Inflammatory macrophage treated with lipopolysaccharide for 4 hours (primary cell): Measurements from ENCODE around the gene IPCEF1.
"Not testable (repeated sequence)": the region's sequence is repeated elsewhere in the genome, so short reads cannot be mapped to it uniquely, and the experiment has no call there.

Experiments used
- DNase-seq: peaks from one replicate; pipeline ENCODE4 v3.0.0-alpha.2; 2020

The IPCEF1 gene

DNA sequence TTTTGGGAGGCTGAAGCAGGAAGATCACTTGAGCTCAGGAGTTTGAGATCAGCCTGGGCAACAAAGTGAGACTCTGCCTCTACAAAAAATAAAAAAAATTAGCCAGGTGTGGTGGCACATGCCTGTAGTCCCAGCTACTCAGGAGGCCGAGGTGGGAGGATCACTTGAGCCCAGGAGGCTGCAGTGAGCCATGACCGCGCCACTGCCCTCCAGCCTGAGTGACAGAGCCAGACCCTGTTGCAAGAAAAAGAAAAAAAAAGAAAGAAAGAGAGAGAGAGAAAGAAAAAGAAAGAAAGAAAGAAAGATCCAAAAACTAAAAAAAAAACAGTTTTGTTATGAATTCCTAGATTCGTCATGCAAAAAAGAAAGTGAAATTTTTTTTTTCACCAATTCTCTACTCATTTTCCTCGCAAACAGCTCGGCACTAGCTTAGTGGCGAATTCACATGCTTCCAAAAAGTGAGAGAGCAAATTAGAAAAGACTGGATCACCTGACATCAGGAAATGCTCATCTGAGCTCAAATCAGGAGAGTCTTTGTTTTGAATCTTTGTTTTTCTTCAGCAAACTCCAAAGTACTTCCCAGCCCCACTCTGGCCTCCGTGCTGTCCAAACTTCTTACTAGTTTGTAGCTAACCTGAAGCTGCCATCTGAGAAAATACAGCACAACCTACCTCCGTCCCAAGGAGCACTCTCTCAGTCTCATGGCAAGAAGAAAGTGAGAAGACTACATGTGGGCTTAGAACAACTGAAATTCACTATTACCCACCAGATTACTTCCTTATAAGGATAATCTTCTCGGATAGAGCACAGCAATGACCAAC is 27.0 kb downstream of the IPCEF1 start:
- DNase-seq, result no peak

GRCh38 chr6:154327313-154327712 is 29.3 kb downstream of the IPCEF1 start:
- DNase-seq, result not testable (repeated sequence)

DNA sequence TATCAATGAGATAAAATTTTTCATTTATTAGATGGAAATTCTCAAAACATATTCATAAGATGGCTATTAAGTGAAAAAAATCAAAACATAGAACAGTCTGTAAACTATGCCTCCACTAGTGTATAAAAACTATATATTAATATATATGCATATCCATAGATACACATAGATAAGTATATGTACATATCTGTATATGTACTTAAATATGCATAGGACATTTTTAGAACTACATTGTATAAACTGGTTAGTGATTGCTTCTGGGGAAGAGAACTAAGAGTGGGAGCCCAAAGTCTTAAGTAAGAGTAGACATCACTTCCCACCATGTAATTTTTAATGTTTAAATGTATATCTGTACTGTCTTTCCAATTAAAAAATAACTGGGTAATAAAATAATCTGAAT is 31.5 kb downstream of the IPCEF1 start:
- no peak for DNase-seq

DNA sequence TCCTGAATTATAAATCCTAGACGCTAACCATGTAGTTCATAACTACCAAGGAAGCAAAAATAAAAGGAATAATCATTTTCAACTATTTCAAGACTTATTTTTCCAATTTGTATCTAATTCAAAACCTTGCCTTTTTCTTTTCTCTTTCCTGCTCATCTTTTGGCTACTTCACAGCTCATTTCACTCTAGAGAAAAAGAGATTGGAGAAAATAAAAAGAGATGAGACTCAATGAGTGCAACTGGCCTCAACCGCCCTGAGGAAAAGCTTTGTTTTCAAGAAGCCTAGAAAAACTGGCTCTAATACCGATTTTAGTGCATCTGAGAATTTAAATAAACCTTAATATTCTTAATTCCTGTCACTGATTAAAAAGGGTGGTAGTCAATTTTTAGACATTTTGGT is 36.4 kb downstream of the IPCEF1 start:
- no peak for DNase-seq

DNA sequence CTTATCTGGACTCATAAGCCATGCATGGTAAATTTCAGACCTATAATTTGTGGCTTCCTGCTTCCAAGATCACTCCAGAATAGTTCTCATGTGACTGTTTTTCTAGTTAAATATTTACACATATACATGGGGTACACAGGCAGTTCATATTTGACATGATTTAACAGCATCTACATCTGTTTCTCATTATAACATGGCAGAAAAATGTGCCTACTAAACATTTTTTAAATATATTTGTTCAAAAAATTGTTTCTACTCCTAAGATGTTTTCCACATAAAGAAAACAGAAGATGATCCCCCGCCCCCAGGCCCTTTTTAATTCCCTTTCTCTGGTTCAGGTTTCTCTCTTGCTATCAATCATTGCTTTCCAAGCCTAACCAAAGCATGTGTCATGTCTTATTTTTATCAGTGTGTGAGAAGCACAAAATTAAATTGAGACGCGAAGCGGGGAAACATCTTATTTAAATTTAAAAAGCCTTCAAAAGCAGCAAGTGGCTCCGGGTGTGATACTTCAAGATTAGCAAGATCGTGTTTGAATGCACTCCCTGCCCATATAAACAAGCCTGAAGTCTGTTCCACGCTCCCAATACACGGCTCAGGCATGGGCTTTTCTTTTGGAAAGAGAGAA is 37.3 kb downstream of the IPCEF1 start:
- no peak for DNase-seq

GRCh38 chr6:154318721-154319120 is 37.9 kb downstream of the IPCEF1 start:
- no peak for DNase-seq

GRCh38 chr6:154316131-154316530 is 40.5 kb downstream of the IPCEF1 start:
- no peak for DNase-seq

GRCh38 chr6:154314084-154314483 is 42.5 kb downstream of the IPCEF1 start:
- DNase-seq, result no peak

- no peak for DNase-seq
Measured at GRCh38 chr6:154308986-154309385, 47.6 kb downstream of the IPCEF1 start.

DNA sequence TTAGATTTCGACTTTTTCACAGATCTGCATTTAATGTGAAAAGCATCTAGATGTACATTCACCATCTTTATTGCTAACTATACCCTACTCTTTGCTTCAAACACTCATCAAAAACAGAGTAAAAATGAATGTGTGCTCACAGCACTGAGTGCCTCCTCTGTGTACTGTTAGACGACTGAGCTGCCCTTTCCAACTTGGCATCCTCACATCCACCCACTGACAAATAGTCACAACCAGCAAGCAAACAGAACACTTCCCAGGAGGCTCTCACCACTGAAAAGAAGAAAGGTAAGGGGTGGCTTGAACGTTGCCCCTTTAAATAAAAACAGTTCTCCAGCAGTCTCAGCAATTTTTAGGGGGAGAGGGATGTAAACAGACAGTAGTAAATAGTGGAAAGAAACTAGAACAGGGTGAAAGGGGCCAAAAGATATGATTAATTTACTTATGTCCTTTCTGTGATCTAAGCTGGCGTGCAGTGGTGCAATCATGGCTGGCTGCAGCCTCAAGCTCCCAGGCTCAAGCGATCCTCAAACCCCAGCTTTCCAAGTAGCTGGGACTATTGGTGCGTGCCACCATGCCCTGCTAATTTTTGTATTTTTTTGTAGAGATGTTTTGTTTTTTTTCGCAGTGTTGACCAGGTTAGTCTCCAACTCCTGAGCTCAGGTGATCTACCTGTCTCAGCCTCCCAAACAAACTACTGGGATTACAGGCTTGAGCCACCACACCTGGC is 48.7 kb downstream of the IPCEF1 start:
- no peak for DNase-seq

DNA sequence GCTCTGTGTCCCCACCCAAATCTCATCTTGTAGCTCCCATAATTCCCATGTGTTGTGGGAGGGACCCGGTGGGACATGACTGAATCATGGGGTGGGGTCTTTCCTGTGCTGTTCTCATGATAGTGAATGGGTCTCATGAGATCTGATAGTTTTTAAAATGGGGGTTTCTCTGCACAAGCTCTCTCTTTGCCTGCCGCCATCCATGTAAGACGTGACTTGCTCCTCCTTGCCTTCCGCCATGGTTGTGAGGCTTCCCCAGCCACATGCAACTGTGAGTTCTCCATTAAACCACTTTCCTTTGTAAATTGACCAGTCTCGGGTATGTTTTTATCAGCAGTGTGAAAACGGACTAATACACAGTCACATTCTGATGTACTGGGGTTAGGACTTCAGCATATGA is 49.5 kb downstream of the IPCEF1 start:
- DNase-seq, result not testable (repeated sequence)

DNA sequence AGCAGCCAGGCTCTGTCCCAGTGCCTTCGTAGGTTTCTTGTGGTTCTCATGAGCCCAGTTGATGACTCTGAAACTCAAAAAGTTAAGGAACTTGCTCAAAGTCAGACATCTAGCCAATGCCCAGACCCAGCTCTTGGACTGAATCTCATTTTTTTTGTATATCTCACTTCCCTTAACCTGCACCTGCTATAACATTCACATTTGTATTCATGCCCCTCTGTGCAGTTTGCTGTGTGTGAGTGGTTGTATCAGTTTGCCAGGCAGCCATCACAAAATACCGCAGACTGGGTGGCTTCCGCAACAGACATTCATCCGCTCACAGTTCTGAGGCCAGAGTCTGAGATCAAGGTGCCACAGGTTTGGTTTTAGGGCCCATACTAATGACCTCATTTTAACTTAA is 49.9 kb downstream of the IPCEF1 start:
- no peak for DNase-seq

DNA sequence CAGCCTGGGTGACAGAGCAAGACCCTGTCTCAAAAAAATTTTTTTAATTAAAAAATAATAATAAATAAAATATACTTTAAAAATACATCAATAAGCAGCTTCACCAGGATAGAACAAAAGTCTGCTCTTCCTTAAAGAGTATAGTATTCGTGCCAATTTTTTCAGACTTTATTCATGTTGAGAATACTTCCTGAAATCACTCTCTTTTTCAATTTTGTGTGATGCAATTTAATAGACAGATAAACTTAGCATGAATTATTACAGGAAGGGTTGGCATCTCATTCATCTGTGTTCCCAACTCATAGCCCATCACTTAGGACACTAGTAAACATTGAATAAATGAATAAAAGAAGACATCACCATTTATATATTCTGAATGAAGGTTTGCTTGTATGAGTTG is 52.4 kb downstream of the IPCEF1 start:
- DNase-seq, result peak; percentile 49

- DNase-seq, result peak; percentile 36
Measured at GRCh38 chr6:154303642-154304041, 53.0 kb downstream of the IPCEF1 start.

DNA sequence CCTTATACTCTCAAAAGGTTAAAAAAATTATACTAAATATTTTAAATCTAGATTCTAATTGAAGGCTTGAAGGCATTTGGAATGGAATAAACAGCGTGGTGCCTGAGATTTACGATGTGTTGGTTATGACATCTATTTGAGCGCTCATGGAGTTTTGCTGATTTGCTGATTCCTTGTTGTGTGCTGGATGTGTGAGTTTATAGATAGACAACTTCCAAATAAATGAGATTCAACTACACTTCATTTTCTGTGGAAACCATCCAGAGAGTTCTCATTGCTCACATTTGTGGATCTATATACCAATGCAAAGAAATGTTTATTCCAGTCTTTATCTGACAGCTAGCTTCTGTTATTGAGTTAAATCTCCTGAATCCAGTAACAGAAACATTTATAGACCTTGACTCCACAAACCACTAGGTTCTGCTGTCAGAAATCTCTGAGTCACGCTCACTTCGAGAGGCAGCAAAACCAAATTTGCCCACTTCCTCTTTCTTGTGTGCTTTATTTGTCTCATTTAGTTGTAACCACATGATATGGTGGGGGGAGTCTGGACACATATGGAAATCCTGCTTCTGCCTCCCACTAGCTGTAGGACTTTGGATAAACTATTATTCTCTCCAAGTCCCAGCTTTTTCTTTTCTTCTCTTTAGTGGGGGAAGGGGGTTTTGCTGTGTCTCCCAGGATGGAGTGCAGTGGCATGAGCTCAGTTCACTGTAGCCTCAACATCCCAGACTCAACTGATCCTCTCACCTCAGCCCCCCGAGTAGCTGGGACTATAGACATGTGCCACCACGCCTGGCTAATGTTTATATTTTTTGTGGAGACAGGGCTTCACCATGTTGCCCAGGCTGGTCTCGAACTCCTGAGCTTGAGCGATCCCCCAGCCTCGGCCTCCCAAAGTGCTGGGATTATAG is 54.5 kb downstream of the IPCEF1 start:
- DNase-seq, result peak; percentile 95

DNA sequence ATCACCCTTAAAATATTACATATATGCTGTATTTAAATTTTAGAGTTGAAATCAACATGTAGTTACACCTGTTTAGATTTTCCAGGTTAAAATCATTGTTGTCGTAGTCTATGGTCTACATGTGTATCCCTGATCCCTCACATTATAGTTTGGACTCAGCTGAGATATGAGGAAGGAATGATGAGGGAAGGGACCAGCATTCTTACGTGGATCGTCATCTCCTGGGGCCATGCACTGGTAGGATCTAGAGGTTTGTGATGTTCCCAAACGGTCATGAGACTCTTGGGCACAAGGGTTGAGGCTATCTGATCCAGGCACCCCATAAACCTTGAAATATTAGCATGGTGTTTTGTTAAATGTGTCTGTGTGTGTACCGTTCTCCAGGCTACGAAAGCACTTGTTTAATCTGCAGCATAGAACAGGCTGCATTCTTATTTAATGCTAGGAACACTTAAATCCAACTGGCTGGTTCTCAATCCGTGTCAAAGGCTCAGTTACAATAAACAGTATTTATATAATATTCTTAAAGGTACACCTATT is 55.4 kb downstream of the IPCEF1 start:
- no peak for DNase-seq

GRCh38 chr6:154298297-154298696 is 58.3 kb downstream of the IPCEF1 start:
- DNase-seq, result peak; percentile 78

GRCh38 chr6:154297721-154298120 is 58.9 kb downstream of the IPCEF1 start:
- DNase-seq, result no peak

- DNase-seq, result no peak
Measured at GRCh38 chr6:154297210-154297609, 59.4 kb downstream of the IPCEF1 start.

DNA sequence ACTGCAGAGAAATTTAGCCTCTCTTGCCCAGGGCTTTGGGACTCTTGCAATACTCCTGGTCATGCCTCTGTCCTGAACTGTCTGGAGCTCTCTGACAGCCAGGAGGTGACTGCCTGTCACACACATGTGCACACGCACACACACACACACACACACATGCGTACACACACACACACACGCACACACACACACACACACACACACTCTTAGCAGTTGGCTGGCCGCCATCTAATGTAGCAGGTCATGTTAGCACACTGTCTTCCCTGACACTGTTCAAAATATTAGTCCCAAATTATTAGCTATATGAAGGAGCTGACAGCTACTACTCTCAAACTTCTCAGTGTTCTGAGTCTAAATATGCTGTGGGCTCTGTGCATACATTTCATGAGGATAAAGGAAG is 60.9 kb downstream of the IPCEF1 start:
- no peak for DNase-seq

DNA sequence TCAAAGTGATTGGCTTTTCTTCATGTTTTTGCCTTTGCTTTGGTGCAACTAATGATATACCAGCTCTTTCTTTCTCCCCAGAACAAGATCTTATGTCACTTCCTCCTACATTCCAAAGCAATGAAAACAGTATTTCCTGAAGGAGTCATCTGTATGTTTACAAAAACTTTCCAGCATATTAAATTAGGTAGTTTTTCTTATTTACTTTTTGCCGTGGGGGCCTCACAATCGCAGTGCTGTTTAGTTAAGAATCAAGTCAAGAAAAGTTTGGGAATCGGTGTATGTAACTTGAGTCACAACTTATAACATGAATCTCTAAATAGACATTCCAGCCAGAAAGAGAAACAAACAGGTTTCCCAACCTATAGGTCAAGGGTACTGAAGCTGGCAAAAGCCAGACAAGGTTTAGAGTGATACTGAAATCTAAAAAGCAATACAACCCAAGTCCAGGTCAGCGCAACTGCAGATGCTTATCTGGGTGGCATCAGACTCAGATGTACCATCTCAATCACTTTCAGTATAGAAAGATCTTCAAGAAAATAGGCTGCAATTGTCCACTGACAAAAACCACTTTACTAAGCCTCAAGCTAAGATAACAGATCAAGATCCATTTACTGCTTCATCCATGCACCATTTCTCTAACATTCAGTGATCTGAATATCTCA is 63.6 kb downstream of the IPCEF1 start:
- no peak for DNase-seq

GRCh38 chr6:154292066-154292465 is 64.5 kb downstream of the IPCEF1 start:
- no peak for DNase-seq
